LHCN-M2 (cell line): ENCODE data around the gene PPP6R2. TPM values are rescaled to one million over a fixed set of nuclear protein-coding genes. Genes with fewer than 3 reads are reported as not detected.

Experiments used
- DNase-seq: peaks from one replicate; pipeline ENCODE4 v3.0.0-alpha.2; 2012; ENCODE audit warnings: low read depth
- total RNA-seq: library from RNA; depleted of rRNA; stranded (reverse); fragments of >200 nt; gene quantifications from 2 replicates; pipeline ENCODE4 v1.2.3, GENCODE V29; 2014

Gene PPP6R2
- total RNA-seq, 1 experiment from 2014 or later: 64.2 TPM

- DNase-seq: no peak
Observed at GRCh38 chr22:50445880-50446707, 103.0 kb downstream of the PPP6R2 start.

- DNase-seq: no peak
Observed at GRCh38 chr22:50446708-50447575, 103.8 kb downstream of the PPP6R2 start.

GRCh38 chr22:50447576-50448551 is 104.7 kb downstream of the PPP6R2 start:
- no peak for DNase-seq

GRCh38 chr22:50452649-50453048 is 109.5 kb downstream of the PPP6R2 start:
- no peak for DNase-seq

- no peak for DNase-seq
Observed at GRCh38 chr22:50454556-50455075, 111.5 kb downstream of the PPP6R2 start.

- no peak for DNase-seq
Observed at GRCh38 chr22:50455201-50455600, 112.1 kb downstream of the PPP6R2 start.

- DNase-seq: no peak
Observed at GRCh38 chr22:50456026-50456425, 112.9 kb downstream of the PPP6R2 start.

GRCh38 chr22:50456466-50457234 is 113.5 kb downstream of the PPP6R2 start:
- DNase-seq: no peak

- DNase-seq: no peak
Observed at GRCh38 chr22:50459016-50459415, 115.9 kb downstream of the PPP6R2 start.

GRCh38 chr22:50459496-50460140 is 116.5 kb downstream of the PPP6R2 start:
- DNase-seq: no peak

GRCh38 chr22:50460938-50461337 is 117.8 kb downstream of the PPP6R2 start:
- DNase-seq: no peak

- DNase-seq: no peak
Observed at GRCh38 chr22:50461536-50461935, 118.4 kb downstream of the PPP6R2 start.

- DNase-seq: no peak
Observed at GRCh38 chr22:50461979-50462540, 118.9 kb downstream of the PPP6R2 start.

GRCh38 chr22:50463188-50463900 is 120.2 kb downstream of the PPP6R2 start:
- no peak for DNase-seq

- DNase-seq: no peak
Observed at GRCh38 chr22:50464451-50464850, 121.3 kb downstream of the PPP6R2 start.

- DNase-seq: no peak
Observed at GRCh38 chr22:50465066-50465930, 122.2 kb downstream of the PPP6R2 start.

- DNase-seq: no peak
Observed at GRCh38 chr22:50467341-50467740, 124.2 kb downstream of the PPP6R2 start.
